Thyroid gland (tissue), 4 donors: Measurements from ENCODE around the gene ACLY. TPM values are rescaled to one million over a fixed set of nuclear protein-coding genes. Genes with fewer than 3 reads are reported as not detected.

Source experiments
- DNase-seq, 2 donors: peaks; one replicate each; pipeline ENCODE4 v3.0.0-alpha.2; 2019
- H3K27ac ChIP-seq, 3 donors: fragments of 200-600 bp; sonication (generic); 1 replicate in 2 of 3; 2 replicates in 1 of 3; pipeline ENCODE4 v1.5.1; 2016 to 2019; ENCODE audit warnings: mild to moderate bottlenecking in 1 of 3, moderate library complexity in 1 of 3
- H3K27me3 ChIP-seq: fragments of 200-600 bp; sonication (generic); one replicate; pipeline ENCODE4 v1.5.1; 2019
- H3K36me3 ChIP-seq, 2 donors: fragments of 200-600 bp; sonication (generic); one replicate each; pipeline ENCODE4 v1.5.1; 2016 to 2019
- H3K4me1 ChIP-seq, 2 donors: fragments of 200-600 bp; sonication (generic); one replicate each; pipeline ENCODE4 v1.5.1; 2017 to 2019
- H3K4me3 ChIP-seq, 3 donors: fragments of 200-600 bp; sonication (generic); replicated peaks in 1 of 3; 1 replicate in 2 of 3; 2 replicates in 1 of 3; pipeline ENCODE4 v1.5.1; 2016; ENCODE audit warnings: mild to moderate bottlenecking in 1 of 3
- H3K9me3 ChIP-seq: fragments of 200-600 bp; sonication (generic); one replicate; pipeline ENCODE4 v1.5.1; 2017
- POLR2A ChIP-seq, 2 donors: fragments of 450-650 bp; IDR thresholded peaks; one replicate each; pipeline ENCODE4 v1.6.1; 2017; ENCODE audit warnings: antibody characterized with exemption in 2 of 2, mild to moderate bottlenecking in 2 of 2, moderate library complexity in 1 of 2
- WGBS, 2 donors: methylation state at CpG; one replicate each; pipeline ENCODE4 v1.1.5; 2017; 5-methylcytosine and 5-hydroxymethylcytosine counted together
- intact Hi-C: fragments of 100-400 bp; cut with DNase I; formaldehyde crosslinking; loops from one replicate; pipeline ENCODE4 v1.15.1; 2023
- total RNA-seq, 4 donors: library from RNA; depleted of rRNA; stranded (reverse); fragments of >200 nt; gene quantifications; one replicate each; pipeline ENCODE4 v1.2.3, GENCODE V29; 2016
- TF ChIP-seq, protein P1 (sequence below), 6 experiments: fragments of 200-600 bp in 3 of 6; fragments of 450-650 bp in 3 of 6; sonication (generic) in 3 of 6; IDR thresholded peaks; one replicate each; pipeline ENCODE4 v1.5.1; 2016 to 2019; ENCODE audit warnings: antibody characterized with exemption in 6 of 6, mild to moderate bottlenecking in 2 of 6, inconsistent platforms in 1 of 6, moderate library complexity in 1 of 6

Gene ACLY
- total RNA-seq, 4 donors from 2014 or later = 62.6 to 85.2 (median 78.8) TPM

DNA sequence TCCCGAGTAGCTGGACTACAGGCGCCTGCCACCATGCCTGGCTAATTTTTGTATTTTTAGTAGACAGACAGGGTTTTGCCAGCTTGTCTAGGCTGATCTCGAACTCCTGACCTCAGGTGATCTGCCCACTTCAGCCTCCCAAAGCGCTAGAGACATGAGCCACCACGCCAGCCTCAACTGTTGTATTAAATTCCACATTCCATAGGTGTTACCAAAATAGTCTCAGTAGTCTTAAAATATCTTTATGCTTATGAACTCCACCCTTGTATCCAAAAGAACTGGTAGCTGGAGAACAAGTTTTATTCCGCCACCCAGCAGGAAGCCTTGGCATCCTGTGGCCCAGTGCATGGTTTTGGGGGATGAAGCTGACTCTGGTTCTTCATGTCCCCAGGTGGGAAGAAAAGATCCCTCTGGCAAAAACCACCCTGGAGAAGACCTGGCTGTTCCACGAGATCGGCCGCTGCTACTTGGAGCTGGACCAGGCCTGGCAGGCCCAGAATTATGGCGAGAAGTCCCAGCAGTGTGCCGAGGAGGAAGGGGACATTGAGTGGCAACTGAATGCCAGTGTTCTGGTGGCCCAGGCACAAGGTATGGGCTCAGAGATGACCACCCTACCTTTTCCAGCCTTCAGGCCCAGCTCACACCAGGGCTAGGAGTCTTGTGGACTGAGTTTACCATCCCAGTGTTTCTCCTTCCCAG is 30.2 kb upstream of the ACLY start:
- intact Hi-C loops = no loop called here
- WGBS, 2 donors = 85 to 88% methylated on average over 10 to 11 of the region's 11 CpGs
- Histone ChIP-seq H3K36me3 (no peaks in the 10 kb centered on the region), H3K9me3 (no peaks in the 10 kb centered on the region), H3K4me3 (no peak overlapping the region), H3K27ac (no peak overlapping the region), H3K4me1 (peaks cover 9 to 10% of the 10 kb centered on the region in 2 donors), H3K27me3 (no peaks in the 10 kb centered on the region)
- no peak for DNase-seq
- TF ChIP-seq POLR2A (IDR thresholded peaks at IDR 0.05) = no peak
- TF ChIP-seq, protein P1, sequence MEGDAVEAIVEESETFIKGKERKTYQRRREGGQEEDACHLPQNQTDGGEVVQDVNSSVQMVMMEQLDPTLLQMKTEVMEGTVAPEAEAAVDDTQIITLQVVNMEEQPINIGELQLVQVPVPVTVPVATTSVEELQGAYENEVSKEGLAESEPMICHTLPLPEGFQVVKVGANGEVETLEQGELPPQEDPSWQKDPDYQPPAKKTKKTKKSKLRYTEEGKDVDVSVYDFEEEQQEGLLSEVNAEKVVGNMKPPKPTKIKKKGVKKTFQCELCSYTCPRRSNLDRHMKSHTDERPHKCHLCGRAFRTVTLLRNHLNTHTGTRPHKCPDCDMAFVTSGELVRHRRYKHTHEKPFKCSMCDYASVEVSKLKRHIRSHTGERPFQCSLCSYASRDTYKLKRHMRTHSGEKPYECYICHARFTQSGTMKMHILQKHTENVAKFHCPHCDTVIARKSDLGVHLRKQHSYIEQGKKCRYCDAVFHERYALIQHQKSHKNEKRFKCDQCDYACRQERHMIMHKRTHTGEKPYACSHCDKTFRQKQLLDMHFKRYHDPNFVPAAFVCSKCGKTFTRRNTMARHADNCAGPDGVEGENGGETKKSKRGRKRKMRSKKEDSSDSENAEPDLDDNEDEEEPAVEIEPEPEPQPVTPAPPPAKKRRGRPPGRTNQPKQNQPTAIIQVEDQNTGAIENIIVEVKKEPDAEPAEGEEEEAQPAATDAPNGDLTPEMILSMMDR (IDR thresholded peaks at IDR 0.05) = no peak

DNA sequence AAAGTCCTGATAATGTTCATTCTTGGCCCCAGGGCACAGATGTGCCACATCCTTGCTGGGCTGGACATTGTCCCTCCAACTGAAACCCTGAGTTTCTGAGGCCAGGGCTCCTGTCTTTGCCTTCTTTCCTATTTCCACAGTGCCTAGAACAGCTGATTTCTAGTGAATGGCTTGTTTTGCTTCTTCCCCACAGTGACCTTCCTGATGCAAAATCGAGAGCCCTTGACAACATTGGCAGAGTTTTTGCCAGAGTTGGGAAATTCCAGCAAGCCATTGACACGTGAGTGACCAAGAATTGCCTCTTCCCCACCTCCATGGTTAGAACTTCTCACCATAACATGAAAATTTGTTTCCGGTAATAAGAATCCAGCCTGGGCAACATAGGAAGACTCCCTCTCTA is 26.2 kb upstream of the ACLY start:
- TF ChIP-seq, protein P1 (IDR thresholded peaks at IDR 0.05) = no peak
- TF ChIP-seq POLR2A (IDR thresholded peaks at IDR 0.05) = no peak
- H3K4me3 ChIP-seq = no peak overlapping the region
- WGBS, 2 donors = 28 to 48% methylated on average over 3 of the region's 3 CpGs
- peak overlapping the region; percentile 46 to 86 (median 76) for H3K27ac ChIP-seq
- H3K27me3 ChIP-seq = no peaks in the 10 kb centered on the region
- intact Hi-C loops = no loop called here
- peaks cover 19 to 24% of the 10 kb centered on the region in 2 donors for H3K4me1 ChIP-seq
- DNase-seq = peak; percentile 62 to 73
- no peaks in the 10 kb centered on the region for H3K36me3 ChIP-seq
- no peaks in the 10 kb centered on the region for H3K9me3 ChIP-seq

DNA sequence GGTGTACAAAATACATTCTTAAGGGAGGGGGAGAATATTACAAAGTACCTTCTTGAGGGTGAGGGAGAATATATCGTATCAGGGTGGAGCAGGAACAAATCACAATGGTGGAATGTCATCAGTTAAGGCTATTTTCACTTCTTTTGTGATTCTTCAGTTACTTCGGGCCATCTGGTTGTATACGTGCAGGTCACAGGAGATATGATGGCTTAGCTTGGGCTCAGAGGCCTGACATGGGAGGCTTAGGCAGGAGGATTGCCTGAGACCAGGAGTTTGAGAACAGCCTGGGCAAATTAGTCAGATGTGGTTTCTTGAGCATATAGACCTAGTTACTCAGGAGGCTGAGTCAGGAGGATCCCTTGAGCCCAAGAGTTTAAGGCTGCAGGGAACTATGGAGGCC is 24.7 kb upstream of the ACLY start:
- no peaks in the 10 kb centered on the region for H3K27me3 ChIP-seq
- H3K27ac ChIP-seq = peak overlapping the region; percentile 46 to 86 (median 76)
- 93 to 95% methylated on average over 3 of the region's 3 CpGs for WGBS, 2 donors
- intact Hi-C loops = no loop called here
- peaks cover 19 to 24% of the 10 kb centered on the region in 2 donors for H3K4me1 ChIP-seq
- no peak for DNase-seq
- no peaks in the 10 kb centered on the region for H3K9me3 ChIP-seq
- TF ChIP-seq, protein P1 (IDR thresholded peaks at IDR 0.05) = no peak
- no peaks in the 10 kb centered on the region for H3K36me3 ChIP-seq
- no peak overlapping the region for H3K4me3 ChIP-seq

DNA sequence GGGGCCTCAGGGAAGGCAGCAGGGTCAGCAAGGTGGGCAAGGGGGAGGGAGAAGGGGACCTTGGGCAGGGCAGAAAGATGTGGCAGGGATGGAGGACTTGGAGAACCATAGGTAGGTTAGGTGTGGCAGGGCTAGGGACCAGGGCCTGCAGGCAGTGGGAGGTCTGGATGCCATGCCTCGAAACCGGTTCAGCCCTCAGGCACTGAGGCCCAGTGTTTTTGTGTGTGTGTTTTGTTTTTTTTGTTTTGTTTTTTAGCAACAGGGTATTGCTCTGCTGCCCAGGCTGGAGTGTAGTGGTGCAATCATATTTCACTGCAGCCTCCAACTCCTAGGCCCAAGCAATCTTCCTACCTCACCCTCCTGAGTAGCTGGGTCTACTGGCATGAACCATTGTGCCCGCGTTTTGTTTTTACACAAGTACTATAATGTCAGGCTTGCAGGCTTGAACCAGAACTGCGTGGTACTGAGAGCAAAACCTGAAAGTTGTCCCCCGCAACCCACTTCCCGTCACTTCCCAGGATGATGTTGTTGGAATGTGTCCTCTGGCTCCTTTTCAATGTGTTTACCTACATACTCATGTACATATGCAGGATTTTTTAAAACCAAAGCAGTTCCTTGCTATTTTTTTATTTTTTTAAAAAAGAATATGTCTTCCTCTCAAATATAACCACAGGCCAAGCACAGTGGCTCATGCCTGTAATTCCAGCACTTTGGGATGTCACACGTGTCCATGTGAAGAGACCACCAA is 24.0 kb upstream of the ACLY start:
- TF ChIP-seq, protein P1 (IDR thresholded peaks at IDR 0.05) = no peak
- no peak for TF ChIP-seq POLR2A (IDR thresholded peaks at IDR 0.05)
- WGBS, 2 donors = 70 to 81% methylated on average over 8 of the region's 8 CpGs
- H3K36me3 ChIP-seq = no peaks in the 10 kb centered on the region
- peak; percentile 17 to 44 for DNase-seq
- H3K4me1 ChIP-seq = peaks cover 19 to 24% of the 10 kb centered on the region in 2 donors
- H3K27ac ChIP-seq = peak overlapping the region; percentile 46 to 76 (median 54)
- H3K27me3 ChIP-seq = no peaks in the 10 kb centered on the region
- no peak overlapping the region for H3K4me3 ChIP-seq
- intact Hi-C loops = no loop called here
- no peaks in the 10 kb centered on the region for H3K9me3 ChIP-seq

DNA sequence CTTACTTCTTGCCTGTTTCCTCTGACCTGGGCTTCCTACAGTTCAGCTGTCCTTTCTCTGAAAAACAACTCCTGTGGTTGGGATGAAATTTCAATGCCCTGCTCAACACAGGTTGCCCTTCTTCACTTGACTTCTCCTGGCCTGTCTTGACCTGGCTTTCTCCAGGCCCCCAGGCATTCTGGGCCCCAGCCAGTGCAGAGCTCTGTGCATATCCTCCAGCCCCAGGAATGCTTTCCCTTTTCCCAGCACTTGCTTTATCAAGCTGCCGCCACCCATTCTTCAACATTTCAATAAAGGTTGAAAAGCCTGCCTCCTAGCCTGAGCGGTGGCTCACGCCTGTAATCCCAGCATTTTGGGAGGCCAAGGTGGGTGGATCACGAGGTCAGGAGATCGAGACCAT is 22.4 kb upstream of the ACLY start:
- Histone ChIP-seq H3K27ac (no peak overlapping the region), H3K36me3 (no peaks in the 10 kb centered on the region), H3K9me3 (no peaks in the 10 kb centered on the region), H3K27me3 (no peaks in the 10 kb centered on the region), H3K4me1 (peaks cover 19 to 24% of the 10 kb centered on the region in 2 donors), H3K4me3 (no peak overlapping the region)
- 98 to 99% methylated on average over 5 of the region's 5 CpGs for WGBS, 2 donors
- no peak for DNase-seq
- intact Hi-C loops = no loop called here
- TF ChIP-seq, protein P1 (IDR thresholded peaks at IDR 0.05) = no peak
- TF ChIP-seq POLR2A (IDR thresholded peaks at IDR 0.05) = no peak
